ENCODE results near the gene ZNF749. TPM values are rescaled to one million over a fixed set of nuclear protein-coding genes. Genes with fewer than 3 reads are reported as not detected.

The ZNF749 gene
- total and polyA plus RNA-seq, 11 donors = 1.2 to 17.4 (median 3.7) TPM

DNA sequence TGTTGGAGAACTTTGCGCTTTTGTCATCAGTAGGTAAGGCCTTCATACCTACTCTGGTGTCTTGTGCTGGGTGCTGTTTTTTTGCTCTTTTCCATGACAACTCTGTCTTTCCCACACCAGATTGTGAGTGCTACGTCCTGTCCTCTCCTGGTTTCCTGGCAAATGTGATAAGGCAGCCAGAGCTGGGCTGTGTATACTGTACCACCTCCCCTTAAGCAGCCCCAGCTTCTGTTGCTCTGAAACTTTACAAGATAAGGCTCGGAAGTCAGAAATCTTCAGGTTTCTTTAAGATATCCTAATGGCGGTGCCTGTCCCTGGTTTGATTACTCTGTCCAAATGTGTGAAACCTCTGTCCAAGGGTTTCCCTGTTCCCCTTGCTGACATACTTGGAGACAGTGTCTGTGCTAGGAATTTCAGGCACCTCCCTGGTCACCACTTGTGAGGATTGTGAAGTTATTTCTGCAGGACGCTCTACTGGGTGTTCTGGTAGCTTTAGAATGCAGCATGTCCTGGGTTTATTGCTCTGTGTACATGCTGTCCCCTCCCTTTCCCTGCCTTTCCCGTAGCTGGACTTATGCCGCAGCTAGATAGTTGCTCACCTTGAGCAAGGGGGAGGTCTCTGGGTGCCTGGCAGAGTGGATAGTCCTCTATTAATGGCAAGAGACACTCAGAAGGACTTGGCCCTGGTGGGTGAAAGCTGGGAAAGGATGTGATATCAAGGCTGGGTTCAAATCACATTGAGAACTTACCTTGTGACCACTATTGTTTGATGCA, 7.0 kb downstream of the ZNF749 start:
- Histone ChIP-seq H3K4me3 (no peak overlapping the region), H3K27ac (no peak overlapping the region), H3K36me3 (peaks cover 0 to 24% (median 14%) of the 10 kb centered on the region in 9 donors), H3K27me3 (no peaks in the 10 kb centered on the region), H3K9me3 (peaks cover 0 to 62% (median 12%) of the 10 kb centered on the region in 12 donors), H3K4me1 (peaks cover 0 to under 1% (median 0%) of the 10 kb centered on the region in 12 donors)
- DNase-seq = peak in 1 of 5 donors; percentile 34
- ATAC-seq = peak; percentile 19 to 75 (median 58)
- WGBS, 4 donors = 62 to 76% (median 71%) methylated on average over 6 to 7 of the region's 7 CpGs
- intact Hi-C loops (cut with DNase I) = no loop called here
- TF ChIP-seq POLR2A (IDR thresholded peaks at IDR 0.05) = no peak
- TF ChIP-seq, protein P1, sequence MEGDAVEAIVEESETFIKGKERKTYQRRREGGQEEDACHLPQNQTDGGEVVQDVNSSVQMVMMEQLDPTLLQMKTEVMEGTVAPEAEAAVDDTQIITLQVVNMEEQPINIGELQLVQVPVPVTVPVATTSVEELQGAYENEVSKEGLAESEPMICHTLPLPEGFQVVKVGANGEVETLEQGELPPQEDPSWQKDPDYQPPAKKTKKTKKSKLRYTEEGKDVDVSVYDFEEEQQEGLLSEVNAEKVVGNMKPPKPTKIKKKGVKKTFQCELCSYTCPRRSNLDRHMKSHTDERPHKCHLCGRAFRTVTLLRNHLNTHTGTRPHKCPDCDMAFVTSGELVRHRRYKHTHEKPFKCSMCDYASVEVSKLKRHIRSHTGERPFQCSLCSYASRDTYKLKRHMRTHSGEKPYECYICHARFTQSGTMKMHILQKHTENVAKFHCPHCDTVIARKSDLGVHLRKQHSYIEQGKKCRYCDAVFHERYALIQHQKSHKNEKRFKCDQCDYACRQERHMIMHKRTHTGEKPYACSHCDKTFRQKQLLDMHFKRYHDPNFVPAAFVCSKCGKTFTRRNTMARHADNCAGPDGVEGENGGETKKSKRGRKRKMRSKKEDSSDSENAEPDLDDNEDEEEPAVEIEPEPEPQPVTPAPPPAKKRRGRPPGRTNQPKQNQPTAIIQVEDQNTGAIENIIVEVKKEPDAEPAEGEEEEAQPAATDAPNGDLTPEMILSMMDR (IDR thresholded peaks at IDR 0.05) = no peak

DNA sequence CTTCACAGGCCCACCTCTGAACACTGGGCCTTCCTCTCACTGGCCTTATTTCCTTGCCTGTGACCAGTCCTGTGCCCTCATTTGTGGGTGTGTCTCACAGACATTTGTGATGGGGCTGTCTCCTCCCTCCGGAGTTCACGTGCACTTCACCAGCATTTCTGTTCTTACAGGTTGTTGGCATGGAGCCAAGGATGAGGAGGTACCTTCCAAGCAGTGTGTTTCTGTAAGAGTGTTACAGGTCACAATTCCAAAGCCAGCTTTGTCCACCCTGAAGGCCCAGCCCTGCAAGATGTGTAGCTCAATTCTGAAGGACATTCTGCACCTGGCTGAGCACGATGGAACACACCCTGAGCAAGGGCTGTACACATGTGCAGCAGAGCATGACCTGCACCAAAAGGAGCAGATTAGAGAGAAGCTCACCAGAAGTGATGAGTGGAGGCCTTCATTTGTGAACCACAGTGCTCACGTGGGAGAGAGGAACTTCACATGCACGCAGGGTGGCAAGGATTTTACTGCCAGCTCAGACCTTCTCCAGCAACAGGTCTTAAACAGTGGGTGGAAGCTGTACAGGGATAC, 8.1 kb downstream of the ZNF749 start:
- intact Hi-C loops (cut with DNase I) = no loop called here
- ATAC-seq (no peak), DNase-seq (no peak)
- peaks cover 0 to 69% (median 12%) of the 10 kb centered on the region in 12 donors for H3K9me3 ChIP-seq
- no peak for TF ChIP-seq POLR2A (IDR thresholded peaks at IDR 0.05)
- TF ChIP-seq, protein P1 (IDR thresholded peaks at IDR 0.05) = no peak
- H3K4me1 ChIP-seq = no peaks in the 10 kb centered on the region
- WGBS, 4 donors = 68 to 84% (median 80%) methylated on average over 5 of the region's 5 CpGs
- peaks cover 0 to 24% (median 14%) of the 10 kb centered on the region in 9 donors for H3K36me3 ChIP-seq
- H3K4me3 ChIP-seq = no peak overlapping the region
- H3K27ac ChIP-seq = no peak overlapping the region
- H3K27me3 ChIP-seq = no peaks in the 10 kb centered on the region

DNA sequence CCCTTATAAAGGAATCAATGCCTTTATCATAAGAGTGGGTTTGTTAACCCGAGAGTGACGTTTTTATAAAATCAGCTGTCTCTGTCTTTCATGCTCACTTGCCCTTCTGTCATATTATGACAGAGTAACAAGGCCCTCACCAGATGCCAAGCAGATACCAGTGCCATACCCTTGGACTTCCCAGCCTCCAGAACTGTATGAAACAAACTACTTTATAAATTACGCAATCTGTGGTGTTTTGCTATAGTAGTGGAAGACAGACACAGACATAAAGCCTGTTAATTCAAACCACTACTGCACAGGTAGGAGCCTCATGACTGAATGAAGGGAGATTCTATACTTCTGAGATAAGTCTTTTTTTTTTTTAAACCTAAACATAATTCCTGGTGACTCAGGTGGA, 17.2 kb downstream of the ZNF749 start:
- 94 to 97% (median 96%) methylated on average over 3 of the region's 3 CpGs for whole genome bisulfite sequencing, 4 donors
- intact Hi-C loops (cut with DNase I) = no loop called here
- Histone ChIP-seq H3K27me3 (no peaks in the 10 kb centered on the region), H3K36me3 (peaks cover 0 to 11% (median 0%) of the 10 kb centered on the region in 9 donors), H3K9me3 (peaks cover 0 to 90% (median 2%) of the 10 kb centered on the region in 12 donors), H3K27ac (no peak overlapping the region), H3K4me1 (no peaks in the 10 kb centered on the region), H3K4me3 (no peak overlapping the region)
- ATAC-seq (no peak), DNase-seq (no peak)
- TF ChIP-seq, protein P1 (IDR thresholded peaks at IDR 0.05) = no peak
- no peak for TF ChIP-seq POLR2A (IDR thresholded peaks at IDR 0.05)

DNA sequence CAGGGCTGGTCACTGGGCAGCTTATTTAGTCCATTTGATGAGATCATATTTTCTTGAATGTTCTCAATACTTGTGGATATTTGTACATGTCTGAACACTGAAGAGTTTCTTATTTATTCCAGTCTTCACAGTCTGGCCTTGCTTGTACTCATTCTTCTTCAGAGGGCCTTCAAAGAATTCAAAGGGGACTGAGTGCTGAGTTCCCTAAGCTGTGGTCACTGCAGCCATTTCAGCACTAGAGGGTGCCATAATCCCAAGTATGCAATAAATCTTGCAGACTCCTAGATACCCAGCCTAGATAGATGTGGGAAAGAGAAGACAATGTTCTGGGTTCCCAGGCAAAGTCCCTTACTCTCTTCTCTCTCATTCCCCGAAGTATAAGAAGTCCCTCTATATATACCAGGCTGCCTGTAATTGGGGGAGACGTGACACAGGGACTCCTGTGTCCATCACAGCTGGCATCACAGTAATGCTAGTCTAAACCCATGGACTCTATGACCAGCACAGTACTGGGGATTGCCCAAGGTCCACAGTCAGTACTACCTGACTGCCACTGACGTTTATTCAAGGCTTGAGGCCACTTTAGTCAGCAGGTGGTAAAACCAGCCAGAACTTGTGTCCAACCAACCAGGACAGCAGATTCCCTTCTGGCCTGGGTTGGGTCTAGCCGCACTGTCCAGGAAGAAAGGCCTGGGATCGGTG, 30.7 kb downstream of the ZNF749 start:
- 63 to 82% (median 70%) methylated on average over 5 of the region's 5 CpGs for WGBS, 4 donors
- H3K4me1 ChIP-seq = peaks cover 0 to 17% (median 4%) of the 10 kb centered on the region in 12 donors
- H3K27ac ChIP-seq = peak overlapping the region in 9 of 12 donors; percentile 39 to 75 (median 53)
- intact Hi-C loops (cut with DNase I) = no loop called here
- no peak overlapping the region for H3K4me3 ChIP-seq
- ATAC-seq (peak; percentile 39 to 75 (median 72)), DNase-seq (no peak)
- H3K36me3 ChIP-seq = peaks cover 0 to 42% (median 5%) of the 10 kb centered on the region in 9 donors
- TF ChIP-seq, protein P1 (IDR thresholded peaks at IDR 0.05) = peak in 11 of 12 donors; percentile 20 to 54 (median 37)
- TF ChIP-seq POLR2A (IDR thresholded peaks at IDR 0.05) = no peak
- no peaks in the 10 kb centered on the region for H3K27me3 ChIP-seq
- H3K9me3 ChIP-seq = peaks cover 0 to 99% (median 67%) of the 10 kb centered on the region in 12 donors

Measured in heart left ventricle (tissue), 16 donors.